Psoas muscle (tissue), 8 donors: Measurements from ENCODE around the gene ICE2. TPM values are rescaled to one million over a fixed set of nuclear protein-coding genes. Genes with fewer than 3 reads are reported as not detected.

Experiments
- ATAC-seq, 4 donors: fragments of 200-7000 bp; cut with Tn5 transposase; one replicate each; pipeline ENCODE4 v1.9.1; 2020; ENCODE audit warnings: moderate library complexity in 3 of 4, mild to moderate bottlenecking in 2 of 4
- DNase-seq, 2 donors: peaks; one replicate each; pipeline ENCODE4 v3.0.0-alpha.2; 2020
- H3K27ac ChIP-seq: fragments of 200-600 bp; one replicate; pipeline ENCODE4 v1.8.0; 2022
- H3K27me3 ChIP-seq, 3 donors: fragments of 200-600 bp in 1 of 3; one replicate each; pipeline versions ENCODE4 v1.6.1 to v1.8.0; 2013 to 2022; ENCODE audit warnings: low read length in 2 of 3, mild to moderate bottlenecking in 2 of 3, moderate library complexity in 1 of 3; ENCODE audit not compliant: insufficient read depth in 3 of 3
- H3K36me3 ChIP-seq, 2 donors: fragments of 200-600 bp in 1 of 2; one replicate each; pipeline versions ENCODE4 v1.6.1 to v1.8.0; 2013 to 2022; ENCODE audit warnings: low read depth in 1 of 2, mild to moderate bottlenecking in 1 of 2, moderate library complexity in 1 of 2; ENCODE audit not compliant: insufficient read depth in 1 of 2
- H3K4me1 ChIP-seq: fragments of 200-600 bp; one replicate; pipeline ENCODE4 v1.8.0; 2022
- H3K4me3 ChIP-seq: fragments of 200-600 bp; one replicate; pipeline ENCODE4 v1.8.0; 2022; ENCODE audit warnings: mild to moderate bottlenecking
- H3K9me3 ChIP-seq: fragments of 200-600 bp; one replicate; pipeline ENCODE4 v1.8.0; 2022
- WGBS, 3 donors: extraction: QIAGEN DNeasy Blood & Tissue Kit; methylation state at CpG; one replicate each; pipeline versions ENCODE4 v1.1.6 to v1.1.7; 2013; 5-methylcytosine and 5-hydroxymethylcytosine counted together
- intact Hi-C, 2 donors: fragments of 100-400 bp; cut with DNase I; formaldehyde crosslinking; loops; one replicate each; pipeline versions ENCODE4 v1.11.0 to v1.14.2; 2022
- long read RNA-seq, 2 donors: library from polyadenylated mRNA; unstranded; transcript quantifications; one replicate each; pipeline ENCODE4 v2.0.0, GENCODE V29; 2021
- polyA plus RNA-seq, 3 donors: library from polyadenylated mRNA; stranded (reverse); fragments of 200-250 nt; gene quantifications; one replicate each; pipeline ENCODE4 v1.2.3, GENCODE V29; 2013
- total RNA-seq, 4 donors: library from RNA; stranded (reverse); fragmentation: NEBNext Ultra II Directional in 2 of 4; extraction: Animal tissue kit (Norgen Biotek cat#: 25700) in 2 of 4; gene quantifications; one replicate each; pipeline versions ENCODE4 v1.2.1 to v1.2.4, GENCODE V29; 2021 to 2023
- TF ChIP-seq, protein P1 (sequence below): fragments of 200-600 bp; IDR thresholded peaks from one replicate; pipeline ENCODE4 v1.8.0; 2022; ENCODE audit warnings: antibody characterized with exemption
- donor health status: healthy with polysubstance abuse.
- donor health status: DM: no; HTN: no; CAD: no; lungs with moderate emphysema.
- donor health status: Bipolar disorder and iron deficiency.
- donor health status: healthy.
- donor health status: DM: yes; HTN: yes; CAD: no.
- donor health status: DM: no; HTN: no; CAD: no.
- donor health status: DM: no; HTN: no; CAD: no.
- donor health status: DM: yes; HTN: yes; CAD: no.

The ICE2 gene
- 10 to 100 TPM; 20.0 to 25.9 (median 22.7) TPM for total RNA-seq
- polyA plus RNA-seq, result 10 to 100 TPM in 1 of 3 donors, 1 to 10 TPM in 2; 5.2 to 12.5 (median 6.6) TPM
- long read RNA-seq, donor 1, full-length matches to known transcripts, result 1 of 2 reads
- long read RNA-seq, donor 1, partial matches to known transcripts, result 0 of 2 reads
- long read RNA-seq, donor 1, other reads (novel, unspliced or antisense), result 1 of 2 reads
- long read RNA-seq, donor 2, full-length matches to known transcripts, result 1 of 8 reads
- long read RNA-seq, donor 2, partial matches to known transcripts, result 1 of 8 reads
- long read RNA-seq, donor 2, other reads (novel, unspliced or antisense), result 6 of 8 reads

DNA sequence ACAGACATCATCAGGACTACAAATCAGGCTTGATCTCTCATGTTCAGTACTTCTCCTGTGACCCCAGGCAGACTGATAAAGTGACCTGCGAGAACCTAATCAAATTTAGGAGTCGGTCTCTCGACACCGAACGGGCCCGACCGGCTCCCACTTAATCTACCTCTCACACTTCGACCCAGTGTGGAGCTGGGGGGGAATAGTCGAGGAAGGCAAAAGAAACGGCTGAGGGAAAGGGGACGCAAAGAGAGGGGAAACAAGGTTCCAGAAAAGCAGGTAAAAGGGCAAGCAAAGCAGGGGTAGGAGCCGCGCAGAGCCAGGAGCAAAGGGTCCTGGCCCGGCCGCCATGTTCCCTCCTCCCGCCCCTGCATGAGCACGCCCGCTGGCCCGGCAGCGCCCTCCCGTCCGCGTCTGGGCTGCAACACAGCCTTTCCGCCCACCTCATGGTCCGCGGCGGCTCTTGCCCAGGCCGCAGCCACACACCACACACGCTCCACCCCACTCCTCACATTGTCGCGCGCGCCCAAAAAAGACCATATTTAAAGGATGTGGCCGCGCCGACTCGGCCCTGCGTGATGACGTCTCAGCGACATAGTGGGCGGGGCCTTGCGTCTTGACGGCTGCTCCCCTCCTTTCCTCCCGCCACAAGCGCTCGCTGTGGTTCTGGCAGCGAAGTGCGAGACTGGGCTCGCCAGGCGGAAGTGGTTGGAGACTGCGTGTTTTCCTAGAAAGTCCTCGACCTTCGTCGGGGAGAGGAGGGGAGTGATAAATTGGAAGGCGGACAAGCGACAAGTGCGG, at the start of gene ICE2:
Gene ICE2, minus strand, starts transcription at position 577 of the 795 bp plus-strand sequence. CDS start 1,165 bp downstream, outside the sequence.
- 0 to 1% (median 0%) methylated on average over 53 to 57 of the region's 57 CpGs for WGBS, 3 donors
- TF ChIP-seq, protein P1, sequence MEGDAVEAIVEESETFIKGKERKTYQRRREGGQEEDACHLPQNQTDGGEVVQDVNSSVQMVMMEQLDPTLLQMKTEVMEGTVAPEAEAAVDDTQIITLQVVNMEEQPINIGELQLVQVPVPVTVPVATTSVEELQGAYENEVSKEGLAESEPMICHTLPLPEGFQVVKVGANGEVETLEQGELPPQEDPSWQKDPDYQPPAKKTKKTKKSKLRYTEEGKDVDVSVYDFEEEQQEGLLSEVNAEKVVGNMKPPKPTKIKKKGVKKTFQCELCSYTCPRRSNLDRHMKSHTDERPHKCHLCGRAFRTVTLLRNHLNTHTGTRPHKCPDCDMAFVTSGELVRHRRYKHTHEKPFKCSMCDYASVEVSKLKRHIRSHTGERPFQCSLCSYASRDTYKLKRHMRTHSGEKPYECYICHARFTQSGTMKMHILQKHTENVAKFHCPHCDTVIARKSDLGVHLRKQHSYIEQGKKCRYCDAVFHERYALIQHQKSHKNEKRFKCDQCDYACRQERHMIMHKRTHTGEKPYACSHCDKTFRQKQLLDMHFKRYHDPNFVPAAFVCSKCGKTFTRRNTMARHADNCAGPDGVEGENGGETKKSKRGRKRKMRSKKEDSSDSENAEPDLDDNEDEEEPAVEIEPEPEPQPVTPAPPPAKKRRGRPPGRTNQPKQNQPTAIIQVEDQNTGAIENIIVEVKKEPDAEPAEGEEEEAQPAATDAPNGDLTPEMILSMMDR, result no peak
- Histone ChIP-seq H3K36me3 (peaks cover 0 to 20% of the 10 kb centered on the region in 2 donors), H3K27me3 (no peaks in the 10 kb centered on the region), H3K4me1 (peaks cover 31% of the 10 kb centered on the region), H3K9me3 (no peaks in the 10 kb centered on the region), H3K27ac (peak within 1 kb of the TSS; percentile 94), H3K4me3 (peak within 1 kb of the TSS; percentile 89)
- intact Hi-C loops, result loop anchor here in 1 of 2 donors (5.0 kb wide), 1 partner anchor 106 kb away; no protein-coding TSS in a partner anchor
- ATAC-seq, result peak; percentile 94 to 96 (median 95)
- peak; percentile 97 to 98 for DNase-seq

GRCh38 chr15:60528530-60528929, 49.6 kb upstream of the ICE2 start:
- Histone ChIP-seq H3K27me3 (no peaks in the 10 kb centered on the region), H3K4me3 (no peak overlapping the region), H3K27ac (no peak overlapping the region), H3K4me1 (peaks cover 67% of the 10 kb centered on the region), H3K9me3 (no peaks in the 10 kb centered on the region), H3K36me3 (peaks cover 0 to 18% of the 10 kb centered on the region in 2 donors)
- DNase-seq, result no peak
- peak; percentile 25 to 64 (median 52) for ATAC-seq
- WGBS, 3 donors, result 71 to 82% (median 76%) methylated on average over 1 of the region's 1 CpG
- intact Hi-C loops, result no loop called here
- TF ChIP-seq, protein P1, result no peak

DNA sequence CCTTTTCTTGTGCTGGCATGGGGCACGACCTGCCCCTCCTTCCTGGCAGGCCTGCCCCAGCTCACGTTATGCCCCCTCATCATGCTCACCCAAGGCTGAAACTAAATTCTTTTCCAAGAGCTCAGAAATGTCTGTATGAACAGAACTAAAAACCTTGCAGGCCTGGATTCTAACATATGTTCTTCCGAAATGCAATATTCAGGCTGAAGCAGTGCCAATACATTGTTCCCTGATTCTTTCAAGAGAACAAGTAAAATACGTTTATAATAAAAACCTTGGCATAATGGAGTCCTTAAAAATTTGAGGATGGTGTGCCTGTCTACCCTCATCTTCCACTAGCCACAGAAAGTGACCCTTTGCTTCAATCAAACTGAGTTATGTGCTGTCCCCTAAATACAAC, 48.5 kb upstream of the ICE2 start:
- peaks cover 0 to 18% of the 10 kb centered on the region in 2 donors for H3K36me3 ChIP-seq
- DNase-seq (no peak), ATAC-seq (no peak)
- no peaks in the 10 kb centered on the region for H3K27me3 ChIP-seq
- peak overlapping the region; percentile 30 for H3K27ac ChIP-seq
- WGBS, 3 donors, result 41 to 62% (median 45%) methylated on average over 4 of the region's 4 CpGs
- intact Hi-C loops, result no loop called here
- H3K4me1 ChIP-seq, result peaks cover 56% of the 10 kb centered on the region
- H3K4me3 ChIP-seq, result no peak overlapping the region
- TF ChIP-seq, protein P1, result no peak
- H3K9me3 ChIP-seq, result no peaks in the 10 kb centered on the region

DNA sequence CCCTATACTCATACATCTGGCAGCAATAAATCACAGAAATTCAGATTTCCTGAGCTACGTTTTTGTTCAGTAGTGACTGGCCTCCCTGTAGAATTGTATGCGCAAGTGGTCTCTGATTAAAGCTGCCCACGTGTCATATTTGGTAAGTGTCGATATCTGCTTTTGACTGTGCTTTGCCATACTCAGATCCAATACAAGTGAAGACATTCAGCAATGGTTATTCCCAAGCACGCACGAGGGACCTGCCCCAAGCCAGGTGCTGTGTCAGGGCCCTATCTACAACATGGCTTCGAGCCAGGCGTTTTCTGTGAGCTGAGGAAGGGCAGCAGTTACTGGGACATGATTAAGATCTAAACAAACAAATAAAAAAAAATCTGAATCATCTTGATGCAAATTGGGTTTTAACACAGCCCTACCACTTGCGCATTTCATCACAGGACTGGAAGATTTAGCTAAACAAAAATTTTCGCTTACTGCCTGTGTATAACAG, 47.2 kb upstream of the ICE2 start:
- ATAC-seq (peak; percentile 35 to 63 (median 58)), DNase-seq (peak; percentile 36 to 62)
- WGBS, 3 donors, result 51 to 61% (median 52%) methylated on average over 10 of the region's 10 CpGs
- TF ChIP-seq, protein P1, result no peak
- peak overlapping the region; percentile 43 for H3K27ac ChIP-seq
- H3K4me3 ChIP-seq, result no peak overlapping the region
- H3K9me3 ChIP-seq, result no peaks in the 10 kb centered on the region
- H3K27me3 ChIP-seq, result no peaks in the 10 kb centered on the region
- H3K4me1 ChIP-seq, result peaks cover 47% of the 10 kb centered on the region
- intact Hi-C loops, result no loop called here
- peaks cover 0 to 14% of the 10 kb centered on the region in 2 donors for H3K36me3 ChIP-seq
